BE2C (cell line): ENCODE results near the gene TYW1B.
"Not testable (repeated sequence)": the region's sequence is repeated elsewhere in the genome, so short reads cannot be mapped to it uniquely, and the experiment has no call there.

Experiments used
- DNase-seq: peaks from one replicate; pipeline ENCODE4 v3.0.0-alpha.2; 2020
- H3K27me3 ChIP-seq: fragments of 250-450 bp; sonication (Bioruptor Pico); 2 replicates; pipeline ENCODE4 v1.5.1; 2020; ENCODE audit warnings: mild to moderate bottlenecking
- H3K36me3 ChIP-seq: fragments of 250-450 bp; sonication (Bioruptor Pico); 2 replicates; pipeline ENCODE4 v1.5.1; 2020; ENCODE audit warnings: mild to moderate bottlenecking
- H3K4me1 ChIP-seq: fragments of 250-450 bp; sonication (Bioruptor Pico); 2 replicates; pipeline ENCODE4 v1.5.1; 2020
- H3K4me3 ChIP-seq: 2 replicates; pipeline ENCODE4 v1.5.1; 2011; ENCODE audit warnings: low read depth, low read length
- H3K9me3 ChIP-seq: fragments of 250-450 bp; sonication (Bioruptor Pico); 2 replicates; pipeline ENCODE4 v1.5.1; 2020
- CTCF ChIP-seq: IDR thresholded peaks from 2 replicates; pipeline ENCODE4 v1.5.1; 2012; ENCODE audit warnings: mild to moderate bottlenecking, low read depth, low read length

Gene TYW1B

GRCh38 chr7:72538147-72538546, 289.9 kb downstream of the TYW1B start:
- H3K9me3 ChIP-seq, result no peaks in the 10 kb centered on the region
- no peaks in the 10 kb centered on the region for H3K36me3 ChIP-seq
- no peaks in the 10 kb centered on the region for H3K4me1 ChIP-seq
- H3K27me3 ChIP-seq, result no peaks in the 10 kb centered on the region
- DNase-seq, result no peak
- no peak for TF ChIP-seq CTCF
- no peak overlapping the region for H3K4me3 ChIP-seq

- not testable (repeated sequence) for DNase-seq, H3K4me3 ChIP-seq, H3K36me3 ChIP-seq
Measured at GRCh38 chr7:72536038-72536437, 292.0 kb downstream of the TYW1B start.

GRCh38 chr7:72531048-72531447, 297.0 kb downstream of the TYW1B start:
- not testable (repeated sequence) for H3K4me1 ChIP-seq, H3K27me3 ChIP-seq, DNase-seq, H3K4me3 ChIP-seq, H3K36me3 ChIP-seq, H3K9me3 ChIP-seq

More at GRCh38 chr7:72536038-72536437, 292.0 kb downstream of the TYW1B start:
- H3K4me1 ChIP-seq, H3K27me3 ChIP-seq, H3K9me3 ChIP-seq: not testable (repeated sequence)
